DMS 273 (cell line): ENCODE results near the gene WWP2.

Source experiments
- DNase-seq: peaks from one replicate; lab custom pipeline; 2025; ENCODE audit not compliant: unreplicated experiment; lab: John Stamatoyannopoulos, UW

The WWP2 gene

DNA sequence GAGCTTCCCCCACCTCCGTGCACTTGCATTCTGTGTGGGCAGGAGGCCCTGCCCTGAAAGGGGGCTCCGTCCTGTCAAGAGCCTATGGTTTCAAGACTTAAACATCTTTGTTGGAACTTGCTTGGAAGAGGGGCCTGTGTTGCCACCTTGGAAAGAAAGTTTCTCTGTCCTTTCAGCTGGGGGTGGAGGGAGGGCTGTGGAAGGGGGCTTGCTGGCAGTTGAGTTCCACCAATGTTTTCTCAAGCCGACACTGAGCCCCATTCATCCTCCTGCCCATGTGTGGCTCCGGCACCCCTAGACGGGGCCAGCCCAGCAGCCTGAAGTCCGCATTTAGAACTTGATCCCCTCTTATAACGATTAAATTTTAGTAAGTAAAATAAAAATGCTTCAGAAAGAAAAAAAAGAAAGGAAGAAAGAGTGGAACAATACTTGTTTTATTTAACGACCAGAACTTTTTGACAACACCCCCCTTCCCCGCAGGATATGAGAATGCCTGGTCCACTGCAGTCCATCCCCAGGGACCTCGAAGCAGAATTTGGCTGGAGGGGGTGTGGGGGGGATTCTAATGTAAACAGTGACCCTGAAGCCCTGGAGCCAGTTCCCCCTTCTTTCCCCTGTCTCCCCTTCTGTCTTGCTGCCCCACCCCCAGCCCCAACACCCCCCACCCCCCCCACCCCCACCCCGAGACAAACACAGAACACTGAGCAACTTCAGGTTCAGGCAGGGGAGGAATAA lies 162.1 kb downstream of the WWP2 start:
- no peak for DNase-seq

DNA sequence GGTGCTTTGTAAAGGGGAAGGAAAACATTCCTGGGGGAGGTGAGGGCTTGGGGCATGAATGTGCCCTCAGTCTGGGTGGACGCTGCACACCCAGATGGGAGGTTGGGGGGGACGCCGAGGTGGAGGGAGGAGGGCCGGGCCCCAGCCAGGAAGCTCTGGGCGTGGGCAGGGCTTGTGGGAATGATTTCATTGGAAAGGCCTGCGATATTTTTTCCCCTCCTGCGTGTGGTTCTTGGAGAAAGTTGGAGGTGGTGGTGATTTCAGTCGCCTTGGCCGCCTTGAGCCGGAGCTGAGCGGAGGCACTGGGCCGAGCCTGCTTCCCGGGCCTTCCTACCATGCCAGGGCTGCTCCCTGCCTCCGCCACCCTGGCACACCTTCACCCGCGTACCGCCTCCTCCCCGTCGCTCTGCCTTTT lies 162.7 kb downstream of the WWP2 start:
- DNase-seq = no peak

DNA sequence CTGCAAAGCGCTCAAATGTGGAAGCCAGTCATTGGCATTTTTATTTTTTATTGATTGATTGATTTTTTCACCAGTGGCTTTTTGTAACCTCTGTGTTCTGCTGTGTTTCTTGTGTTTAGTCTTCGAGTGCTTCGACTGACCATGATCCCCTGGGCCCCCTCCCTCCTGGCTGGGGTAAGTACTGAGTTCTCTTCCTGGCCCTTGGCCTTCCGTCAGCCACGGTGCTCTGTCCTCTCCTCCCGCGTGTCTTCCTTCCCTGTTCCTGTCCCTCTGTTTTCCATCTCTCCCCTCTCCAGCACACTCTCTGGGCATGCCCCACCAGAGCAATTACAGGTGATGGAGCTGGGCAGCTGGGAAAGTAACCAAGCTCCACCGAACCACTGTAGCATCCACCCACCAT lies 163.2 kb downstream of the WWP2 start:
- DNase-seq = no peak

DNA sequence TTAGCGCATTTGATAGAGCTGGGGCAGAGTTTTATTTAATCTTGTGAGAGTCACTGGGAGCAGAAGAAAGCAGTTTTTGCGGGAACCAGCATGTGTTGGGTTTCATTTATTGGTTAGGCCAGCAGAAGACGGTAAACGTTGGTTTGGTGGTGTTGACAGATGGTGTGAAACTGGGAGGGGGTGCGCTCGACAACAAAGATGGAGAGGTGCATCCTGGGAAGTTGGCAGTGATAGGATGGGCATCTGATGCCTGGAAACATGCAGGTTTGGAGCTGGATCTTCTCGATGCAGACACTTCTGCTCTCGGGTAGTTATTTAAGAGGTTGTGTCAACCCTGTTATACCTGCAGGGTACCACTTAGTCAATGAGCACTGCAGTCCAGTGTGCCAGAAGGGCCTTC lies 164.1 kb downstream of the WWP2 start:
- no peak for DNase-seq

DNA sequence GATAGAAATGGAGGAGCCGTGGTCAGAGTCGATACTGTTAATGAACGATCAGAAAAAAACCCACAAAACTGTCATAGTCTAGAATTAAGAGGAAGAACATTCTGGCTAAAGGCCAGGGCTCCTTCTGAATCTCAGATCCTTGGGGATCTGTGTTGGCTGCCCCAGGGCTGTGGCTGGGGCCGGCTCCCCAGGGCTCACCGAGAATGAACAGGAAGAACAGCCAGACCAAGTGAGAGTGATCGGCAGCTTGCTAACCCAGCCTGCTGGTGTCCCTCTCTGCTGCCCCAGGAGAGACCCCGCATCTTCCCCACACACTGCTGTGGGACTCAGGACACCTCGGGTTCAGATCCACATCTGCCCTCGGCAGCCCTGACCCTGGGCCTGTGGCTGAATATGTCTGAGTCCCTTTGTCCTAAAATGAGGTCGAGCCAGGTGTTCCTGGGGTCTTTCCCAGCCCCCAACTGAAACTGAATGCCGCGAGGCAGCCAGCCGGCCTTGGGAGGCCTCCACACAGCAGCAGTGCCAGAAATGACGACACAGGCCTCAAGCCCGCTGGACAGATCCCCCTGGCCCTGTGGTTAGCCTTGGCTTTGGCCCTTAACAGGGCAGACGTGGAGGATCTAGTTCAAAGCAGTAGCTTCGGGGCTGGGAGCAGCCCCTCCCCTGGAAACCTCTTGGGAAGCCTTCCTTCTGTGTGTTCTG lies 165.1 kb downstream of the WWP2 start:
- no peak for DNase-seq

DNA sequence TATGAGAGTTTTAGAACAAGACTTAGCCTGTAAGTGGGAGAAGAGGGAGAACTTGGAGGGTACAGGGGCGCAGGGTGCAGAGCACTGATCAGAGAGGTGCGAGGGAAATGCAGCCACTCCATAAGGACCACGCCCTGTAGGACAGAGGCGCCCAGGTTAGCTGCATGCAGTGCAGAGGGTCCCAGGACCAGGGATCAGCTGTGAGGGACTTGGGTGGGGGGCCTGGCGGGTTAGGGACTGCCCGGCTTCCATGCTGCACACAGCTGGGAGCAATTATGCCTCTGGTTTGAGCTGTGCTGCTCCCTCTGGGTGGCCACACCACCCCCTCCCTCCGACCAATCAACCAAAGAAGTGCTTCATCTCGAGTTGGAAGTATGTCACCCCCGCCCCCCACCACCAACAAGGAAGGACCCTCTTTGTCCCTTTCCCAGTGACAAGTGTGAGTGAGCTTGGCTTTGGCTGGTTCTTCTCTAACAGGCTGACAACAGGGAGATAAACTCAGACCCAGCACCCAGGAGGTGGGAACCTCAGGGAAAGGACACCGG lies 166.8 kb downstream of the WWP2 start:
- no peak for DNase-seq

DNA sequence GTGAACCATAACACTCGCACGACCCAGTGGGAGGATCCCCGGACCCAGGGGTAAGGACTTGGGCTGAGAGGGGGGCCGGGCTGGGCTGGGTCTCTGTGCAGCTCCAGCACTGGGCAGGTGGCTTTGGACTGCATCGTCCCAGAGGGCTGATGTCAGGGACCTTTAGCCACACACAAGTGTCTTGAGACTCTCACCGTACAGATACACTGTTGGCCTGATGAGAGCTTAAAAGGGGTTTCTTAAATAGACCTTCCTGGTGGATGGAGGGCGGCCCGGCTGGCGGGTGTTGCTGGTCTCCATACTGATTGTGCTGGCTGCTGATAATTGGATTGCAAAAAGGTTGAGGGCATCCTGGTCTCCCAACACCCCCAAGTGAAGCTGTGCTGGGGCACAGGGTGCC lies 167.3 kb downstream of the WWP2 start:
- DNase-seq = no peak

DNA sequence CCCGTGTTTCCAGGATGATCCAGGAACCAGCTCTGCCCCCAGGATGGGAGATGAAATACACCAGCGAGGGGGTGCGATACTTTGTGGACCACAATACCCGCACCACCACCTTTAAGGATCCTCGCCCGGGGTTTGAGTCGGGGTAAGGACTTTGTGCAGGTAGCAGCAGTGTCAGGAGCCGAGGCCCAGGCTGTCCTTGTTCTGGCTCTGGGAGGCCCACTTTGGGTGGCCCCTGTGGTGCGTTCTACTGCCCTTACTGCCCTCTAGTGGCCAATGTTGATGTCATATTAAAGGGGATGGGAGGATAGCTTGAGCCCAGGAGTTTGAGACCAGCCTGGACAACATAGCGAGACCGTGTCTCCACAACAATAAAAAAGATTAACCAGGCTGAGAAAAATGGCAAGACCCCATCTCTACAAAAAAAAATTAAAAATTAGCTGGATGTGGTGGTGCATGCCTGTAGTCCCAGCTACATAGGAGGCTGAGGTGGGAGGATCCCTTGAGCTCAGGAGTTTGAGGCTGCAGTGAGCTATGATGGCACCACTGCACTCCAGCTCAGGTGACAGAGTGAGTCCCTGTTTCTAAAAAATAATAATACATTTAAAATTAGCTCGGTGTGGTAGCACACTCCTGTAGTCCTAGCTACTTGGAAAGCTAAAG lies 168.1 kb downstream of the WWP2 start:
- DNase-seq = peak; percentile 82

DNA sequence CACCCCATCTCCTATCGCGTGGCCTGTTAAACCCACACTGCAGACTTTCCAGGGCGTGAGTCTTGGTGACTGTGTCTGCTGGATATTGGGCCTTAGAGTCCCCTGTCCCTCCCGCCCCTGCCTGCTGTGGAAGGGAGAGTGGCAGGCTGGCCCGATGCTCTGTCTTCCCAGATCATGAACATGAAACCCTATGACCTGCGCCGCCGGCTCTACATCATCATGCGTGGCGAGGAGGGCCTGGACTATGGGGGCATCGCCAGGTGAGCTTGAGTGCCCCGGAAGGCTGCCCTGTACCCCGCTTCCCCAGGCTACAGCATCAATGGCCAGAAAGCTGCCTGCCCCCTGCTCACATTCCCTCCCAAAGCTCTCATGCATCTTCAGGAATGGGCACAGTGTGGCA lies 169.5 kb downstream of the WWP2 start:
- no peak for DNase-seq

DNA sequence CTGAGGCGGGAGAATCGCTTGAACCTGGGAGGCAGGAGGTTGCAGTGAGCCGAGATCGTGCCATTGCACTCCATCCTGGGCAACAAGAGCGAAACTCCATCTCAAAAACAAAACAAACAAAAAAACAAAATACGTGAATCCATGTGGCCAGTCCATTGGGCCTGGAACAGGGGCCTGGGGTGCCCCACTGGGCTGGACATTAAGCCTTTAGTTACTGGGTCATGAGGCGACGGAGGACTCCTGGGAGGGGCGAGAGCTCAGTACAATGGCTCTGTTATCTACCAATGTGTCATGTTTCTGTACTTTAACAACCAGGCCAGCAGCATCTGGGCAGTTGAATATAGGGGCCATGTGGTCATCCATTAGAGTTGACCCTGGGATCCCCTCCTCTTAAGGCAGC lies 170.1 kb downstream of the WWP2 start:
- no peak for DNase-seq

DNA sequence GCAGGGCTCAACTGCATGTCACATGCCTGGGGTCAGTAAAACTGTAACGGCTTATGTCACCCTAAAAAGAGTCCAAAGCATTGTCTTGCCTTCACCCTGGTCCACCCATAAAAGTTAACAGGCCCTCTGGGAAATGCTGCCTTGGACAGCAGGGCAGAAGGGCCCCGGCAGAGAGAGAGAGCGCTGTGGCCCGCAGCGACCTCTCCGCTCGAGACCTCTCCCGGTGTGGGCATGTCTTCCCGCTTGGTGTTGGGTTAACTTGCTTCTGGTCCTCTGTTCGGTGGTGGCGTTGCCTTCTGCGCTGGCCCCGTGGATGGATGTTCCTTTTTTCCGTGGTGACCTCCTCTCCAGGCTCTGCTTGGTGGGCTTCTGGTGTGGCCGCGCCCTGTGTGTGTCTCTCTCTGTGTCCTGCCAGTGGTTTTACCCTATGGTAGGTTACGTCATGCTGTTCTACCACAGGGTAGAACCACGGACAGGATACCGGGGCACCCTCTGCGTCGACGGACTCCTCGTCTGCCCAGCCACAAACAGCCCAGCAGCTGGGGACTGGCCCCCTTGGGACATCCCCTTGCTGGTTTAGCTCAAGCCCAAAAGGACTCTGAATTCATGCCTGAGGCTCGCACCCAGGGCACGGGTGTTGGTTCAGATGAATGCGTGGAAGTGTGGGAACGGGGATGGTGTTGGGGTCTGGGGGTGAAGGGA lies 170.7 kb downstream of the WWP2 start:
- no peak for DNase-seq

DNA sequence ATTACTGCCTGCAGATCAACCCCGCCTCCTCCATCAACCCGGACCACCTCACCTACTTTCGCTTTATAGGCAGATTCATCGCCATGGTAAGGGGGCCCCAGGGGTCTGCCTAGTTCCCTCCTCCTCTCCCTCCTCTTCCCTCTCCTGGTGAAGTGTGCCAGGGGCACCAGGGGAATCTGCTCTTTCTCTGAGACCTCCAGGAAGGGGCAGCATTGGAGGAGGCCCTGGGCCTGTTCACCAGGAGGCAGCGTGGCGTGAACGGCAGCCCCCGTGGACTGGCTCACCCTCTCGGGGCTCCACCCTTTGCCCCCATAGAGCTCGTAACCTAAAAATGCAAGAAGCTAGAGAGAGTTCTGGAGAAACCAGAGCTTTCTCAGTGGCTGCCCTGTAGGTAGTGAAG lies 171.9 kb downstream of the WWP2 start:
- no peak for DNase-seq

DNA sequence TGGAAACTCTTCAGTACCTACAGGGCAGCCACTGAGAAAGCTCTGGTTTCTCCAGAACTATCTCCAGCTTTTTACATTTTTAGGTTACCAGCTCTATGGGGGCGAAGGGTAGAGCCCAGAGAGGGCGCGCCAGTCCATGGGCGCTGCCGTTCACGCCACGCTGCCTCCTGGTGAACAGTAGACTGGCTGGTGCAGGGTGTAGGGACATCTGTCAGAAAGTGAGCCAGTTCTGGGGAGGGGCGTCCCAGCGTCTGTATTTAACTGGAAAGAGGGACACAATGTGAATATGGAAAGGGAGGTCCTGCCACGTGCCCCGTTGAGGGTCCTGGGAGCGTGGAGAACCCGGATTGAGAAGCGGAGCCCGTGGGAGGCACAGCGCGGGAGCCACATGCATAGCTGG lies 172.6 kb downstream of the WWP2 start:
- no peak for DNase-seq

DNA sequence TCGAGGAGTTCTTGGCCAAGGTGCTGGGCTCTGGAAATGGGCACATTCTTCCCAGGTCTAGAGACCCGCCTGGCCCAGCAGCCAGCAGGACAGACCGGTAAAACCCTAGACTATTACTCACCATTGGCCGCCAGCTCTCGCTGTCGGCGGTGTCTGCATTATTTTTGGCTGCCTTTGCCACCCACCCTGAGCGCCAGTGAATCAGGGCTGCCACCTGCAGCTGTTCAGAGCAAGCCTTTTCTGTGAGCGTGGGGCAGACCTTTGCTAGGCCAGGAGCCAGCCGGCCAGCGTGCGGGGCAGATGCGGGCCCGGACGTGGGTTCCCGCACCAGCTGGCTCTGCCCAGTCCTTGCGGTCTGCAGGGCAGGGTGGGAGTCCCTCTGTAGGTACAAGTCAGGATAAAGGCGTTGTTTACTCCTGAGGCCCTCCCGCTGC lies 173.2 kb downstream of the WWP2 start:
- DNase-seq = peak; percentile 94

DNA sequence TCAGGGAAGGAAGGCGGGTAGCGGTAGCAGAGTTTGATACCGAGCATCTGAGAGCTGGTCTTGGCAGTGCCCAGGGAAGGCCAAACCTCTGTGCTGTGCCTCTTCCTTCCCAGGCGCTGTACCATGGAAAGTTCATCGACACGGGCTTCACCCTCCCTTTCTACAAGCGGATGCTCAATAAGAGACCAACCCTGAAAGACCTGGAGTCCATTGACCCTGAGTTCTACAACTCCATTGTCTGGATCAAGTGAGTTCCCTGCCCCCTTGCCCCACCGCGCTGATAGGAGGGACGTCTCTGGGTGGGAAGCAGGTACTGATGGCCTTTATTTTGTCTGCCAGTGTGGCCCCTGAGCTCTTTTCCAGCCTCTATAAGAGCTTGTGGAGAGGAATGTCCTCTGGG lies 173.6 kb downstream of the WWP2 start:
- DNase-seq = no peak

DNA sequence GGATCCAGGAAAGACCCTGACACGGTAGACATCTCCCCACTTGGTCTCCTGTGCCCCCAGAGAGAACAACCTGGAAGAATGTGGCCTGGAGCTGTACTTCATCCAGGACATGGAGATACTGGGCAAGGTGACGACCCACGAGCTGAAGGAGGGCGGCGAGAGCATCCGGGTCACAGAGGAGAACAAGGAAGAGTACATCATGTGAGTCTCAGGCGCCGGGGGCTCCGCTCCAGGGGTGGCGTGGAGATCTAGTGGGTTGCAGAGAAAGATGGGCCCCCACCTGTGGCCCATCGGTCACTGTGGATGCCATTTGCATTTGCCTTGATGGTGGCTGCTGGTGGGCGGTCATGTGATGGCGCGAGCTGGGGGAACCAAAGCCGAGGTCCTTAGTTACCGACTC lies 174.1 kb downstream of the WWP2 start:
- DNase-seq = no peak

DNA sequence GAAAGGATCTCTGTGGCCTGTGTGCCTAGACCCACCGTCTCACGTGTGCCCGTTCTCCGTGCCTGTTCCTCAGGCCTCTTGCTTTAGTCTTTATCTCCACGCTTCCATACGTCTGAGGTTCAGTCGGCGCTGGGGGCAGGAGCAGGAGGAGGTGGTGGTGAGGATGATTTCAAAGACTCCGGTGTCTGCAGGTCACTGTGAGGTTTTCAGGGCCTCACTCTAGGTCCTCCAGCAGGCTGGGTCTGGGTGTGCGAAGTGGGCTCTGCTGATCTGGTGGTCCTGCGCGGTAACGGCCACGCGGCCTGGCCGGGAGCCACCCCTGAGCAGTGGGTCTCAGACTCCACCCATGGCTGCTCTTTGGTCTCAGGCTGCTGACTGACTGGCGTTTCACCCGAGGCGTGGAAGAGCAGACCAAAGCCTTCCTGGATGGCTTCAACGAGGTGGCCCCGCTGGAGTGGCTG lies 174.6 kb downstream of the WWP2 start:
- DNase-seq = no peak

DNA sequence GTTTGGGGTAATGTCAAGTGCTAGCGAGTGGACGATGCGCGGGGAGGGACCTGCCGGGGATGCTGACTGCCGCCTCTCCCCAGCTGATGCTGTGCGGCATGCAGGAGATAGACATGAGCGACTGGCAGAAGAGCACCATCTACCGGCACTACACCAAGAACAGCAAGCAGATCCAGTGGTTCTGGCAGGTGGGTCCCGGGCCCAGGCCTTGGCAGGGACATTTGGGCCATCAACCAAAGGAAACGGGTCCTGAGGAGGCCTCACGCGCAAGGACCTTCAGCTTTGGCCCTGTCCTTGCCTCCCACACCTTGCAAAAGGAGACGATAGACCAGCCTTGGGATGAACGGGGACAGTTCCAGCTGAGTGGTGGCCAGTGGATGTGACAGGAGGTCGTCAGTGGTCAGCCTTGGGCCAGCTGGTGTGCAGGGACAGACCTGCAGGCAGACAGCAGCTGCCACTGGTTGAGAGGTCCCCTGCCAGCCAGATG lies 175.4 kb downstream of the WWP2 start:
- DNase-seq = peak; percentile 22

DNA sequence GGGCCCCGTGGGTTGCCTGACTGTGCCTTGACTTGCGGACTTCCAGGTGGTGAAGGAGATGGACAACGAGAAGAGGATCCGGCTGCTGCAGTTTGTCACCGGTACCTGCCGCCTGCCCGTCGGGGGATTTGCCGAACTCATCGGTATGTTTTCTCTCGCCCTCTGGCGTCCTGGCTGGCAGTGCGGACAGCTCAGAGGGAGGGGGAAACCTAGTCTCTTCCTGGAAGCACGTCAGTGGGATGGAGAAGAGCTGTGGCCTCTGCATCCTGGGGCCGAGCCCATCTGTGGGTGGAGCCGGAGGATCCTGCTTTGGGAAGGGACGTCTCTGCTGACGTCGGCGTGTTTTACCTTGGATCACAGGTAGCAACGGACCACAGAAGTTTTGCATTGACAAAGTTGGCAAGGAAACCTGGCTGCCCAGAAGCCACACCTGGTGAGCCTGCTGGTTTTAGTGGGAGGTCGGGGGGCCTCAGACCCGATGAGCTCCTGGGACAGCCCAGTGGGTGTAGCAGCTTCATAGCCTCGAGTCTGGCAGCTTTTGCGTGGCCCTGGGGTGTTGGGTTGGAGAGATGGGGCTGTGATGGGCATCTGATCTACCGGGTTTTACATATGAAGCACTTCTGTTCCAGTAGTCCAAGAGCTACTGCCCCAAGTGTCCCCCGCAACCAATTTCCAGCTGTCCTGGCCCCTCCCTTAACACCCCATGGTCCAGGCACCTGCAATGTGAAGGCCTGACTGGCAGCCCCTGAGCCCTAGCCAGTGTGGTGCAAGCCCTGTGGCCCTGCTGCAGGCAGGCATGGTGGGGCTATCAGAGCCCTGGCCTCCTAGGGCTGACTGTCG lies 177.1 kb downstream of the WWP2 start:
- no peak for DNase-seq
